ENCODE results near the gene CXCR4. TPM values are rescaled to one million over a fixed set of nuclear protein-coding genes. Genes with fewer than 3 reads are reported as not detected.
"Not testable (repeated sequence)": the region's sequence is repeated elsewhere in the genome, so short reads cannot be mapped to it uniquely, and the experiment has no call there.

Gene CXCR4
- polyA plus RNA-seq, 2 donors, result 3.8 to 5.1 TPM

- no peaks in the 10 kb centered on the region for H3K4me1 ChIP-seq (ENCODE audit: control insufficient read depth in 2 of 2, insufficient read depth in 2 of 2, low read length in 1 of 2)
- no peak overlapping the region for H3K4me3 ChIP-seq (ENCODE audit: low read depth in 1 of 2, low read length in 2 of 2)
- no peak overlapping the region for H3K27ac ChIP-seq (ENCODE audit: low read depth in 2 of 2, low read length in 1 of 2)
- no peaks in the 10 kb centered on the region for H3K27me3 ChIP-seq (ENCODE audit: control insufficient read depth in 1 of 2, insufficient read depth in 2 of 2, low read length in 2 of 2)
- H3K9me3 ChIP-seq (ENCODE audit: control insufficient read depth in 2 of 2, insufficient read depth in 1 of 2, low read depth in 1 of 2, low read length in 1 of 2), result peaks cover 0 to 2% of the 10 kb centered on the region in 2 donors
- H3K36me3 ChIP-seq (ENCODE audit: control insufficient read depth in 2 of 2, insufficient read depth in 2 of 2, low read length in 1 of 2), result no peaks in the 10 kb centered on the region
- WGBS, 2 donors, result 81 to 84% methylated on average over 4 of the region's 4 CpGs
These were observed 32.3 kb downstream of the CXCR4 start for GRCh38 chr2:136085453-136086209.

GRCh38 chr2:136081582-136082210 lies 36.3 kb downstream of the CXCR4 start:
- H3K27me3 ChIP-seq (ENCODE audit: control insufficient read depth in 1 of 2, insufficient read depth in 2 of 2, low read length in 2 of 2), result no peaks in the 10 kb centered on the region
- no peak overlapping the region for H3K27ac ChIP-seq (ENCODE audit: low read depth in 2 of 2, low read length in 1 of 2)
- H3K9me3 ChIP-seq (ENCODE audit: control insufficient read depth in 2 of 2, insufficient read depth in 1 of 2, low read depth in 1 of 2, low read length in 1 of 2), result no peaks in the 10 kb centered on the region
- H3K4me3 ChIP-seq (ENCODE audit: low read depth in 1 of 2, low read length in 2 of 2), result no peak overlapping the region
- 77 to 86% methylated on average over 3 of the region's 3 CpGs for WGBS, 2 donors
- H3K4me1 ChIP-seq (ENCODE audit: control insufficient read depth in 2 of 2, insufficient read depth in 2 of 2, low read length in 1 of 2), result no peaks in the 10 kb centered on the region
- no peaks in the 10 kb centered on the region for H3K36me3 ChIP-seq (ENCODE audit: control insufficient read depth in 2 of 2, insufficient read depth in 2 of 2, low read length in 1 of 2)

DNA sequence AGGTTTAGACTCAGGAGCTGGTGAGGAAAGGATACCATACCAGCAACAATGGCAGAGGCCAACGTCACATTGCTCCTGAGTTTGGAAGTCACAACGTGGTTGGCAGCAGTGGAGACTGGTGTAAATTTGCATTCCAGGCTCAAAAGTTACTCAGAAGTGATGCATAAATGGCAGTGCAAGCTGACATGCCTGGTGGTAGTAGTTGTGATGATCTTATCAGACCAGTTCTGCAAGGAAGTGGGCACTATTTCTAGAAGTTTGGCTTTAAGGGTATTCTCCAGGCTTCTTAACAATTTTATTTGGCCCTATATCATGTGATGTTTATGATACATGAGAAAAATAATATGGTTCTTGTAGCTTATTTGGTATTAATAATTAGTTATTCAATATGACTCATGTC lies 37.8 kb downstream of the CXCR4 start:
- WGBS, 2 donors, result 75 to 82% methylated on average over 2 of the region's 2 CpGs
- no peaks in the 10 kb centered on the region for H3K36me3 ChIP-seq (ENCODE audit: control insufficient read depth in 2 of 2, insufficient read depth in 2 of 2, low read length in 1 of 2)
- H3K27ac ChIP-seq (ENCODE audit: low read depth in 2 of 2, low read length in 1 of 2), result no peak overlapping the region
- no peaks in the 10 kb centered on the region for H3K9me3 ChIP-seq (ENCODE audit: control insufficient read depth in 2 of 2, insufficient read depth in 1 of 2, low read depth in 1 of 2, low read length in 1 of 2)
- no peak overlapping the region for H3K4me3 ChIP-seq (ENCODE audit: low read depth in 1 of 2, low read length in 2 of 2)
- no peaks in the 10 kb centered on the region for H3K27me3 ChIP-seq (ENCODE audit: control insufficient read depth in 1 of 2, insufficient read depth in 2 of 2, low read length in 2 of 2)
- H3K4me1 ChIP-seq (ENCODE audit: control insufficient read depth in 2 of 2, insufficient read depth in 2 of 2, low read length in 1 of 2), result no peaks in the 10 kb centered on the region

GRCh38 chr2:136077107-136077506 lies 40.8 kb downstream of the CXCR4 start:
- Histone ChIP-seq H3K4me1 (ENCODE audit: control insufficient read depth in 2 of 2, insufficient read depth in 2 of 2, low read length in 1 of 2) (no peaks in the 10 kb centered on the region), H3K27me3 (ENCODE audit: control insufficient read depth in 1 of 2, insufficient read depth in 2 of 2, low read length in 2 of 2) (no peaks in the 10 kb centered on the region), H3K27ac (ENCODE audit: low read depth in 2 of 2, low read length in 1 of 2) (no peak overlapping the region), H3K9me3 (ENCODE audit: control insufficient read depth in 2 of 2, insufficient read depth in 1 of 2, low read depth in 1 of 2, low read length in 1 of 2) (no peaks in the 10 kb centered on the region), H3K36me3 (ENCODE audit: control insufficient read depth in 2 of 2, insufficient read depth in 2 of 2, low read length in 1 of 2) (no peaks in the 10 kb centered on the region), H3K4me3 (ENCODE audit: low read depth in 1 of 2, low read length in 2 of 2) (no peak overlapping the region)
- 67 to 74% methylated on average over 5 of the region's 5 CpGs for WGBS, 2 donors

- no peak overlapping the region for H3K4me3 ChIP-seq (ENCODE audit: low read depth in 1 of 2, low read length in 2 of 2)
- peaks cover 0 to 3% of the 10 kb centered on the region in 2 donors for H3K9me3 ChIP-seq (ENCODE audit: control insufficient read depth in 2 of 2, insufficient read depth in 1 of 2, low read depth in 1 of 2, low read length in 1 of 2)
- 52 to 62% methylated on average over 12 of the region's 12 CpGs for WGBS, 2 donors
These were observed 42.5 kb downstream of the CXCR4 start for GRCh38 chr2:136075476-136075875.

GRCh38 chr2:136072621-136073020 lies 45.3 kb downstream of the CXCR4 start:
- Histone ChIP-seq H3K27me3 (ENCODE audit: control insufficient read depth in 1 of 2, insufficient read depth in 2 of 2, low read length in 2 of 2) (peaks cover 0 to 3% of the 10 kb centered on the region in 2 donors), H3K4me3 (ENCODE audit: low read depth in 1 of 2, low read length in 2 of 2) (no peak overlapping the region), H3K36me3 (ENCODE audit: control insufficient read depth in 2 of 2, insufficient read depth in 2 of 2, low read length in 1 of 2) (no peaks in the 10 kb centered on the region), H3K4me1 (ENCODE audit: control insufficient read depth in 2 of 2, insufficient read depth in 2 of 2, low read length in 1 of 2) (no peaks in the 10 kb centered on the region), H3K27ac (ENCODE audit: low read depth in 2 of 2, low read length in 1 of 2) (no peak overlapping the region), H3K9me3 (ENCODE audit: control insufficient read depth in 2 of 2, insufficient read depth in 1 of 2, low read depth in 1 of 2, low read length in 1 of 2) (peaks cover 0 to 3% of the 10 kb centered on the region in 2 donors)
- 76 to 90% methylated on average over 3 of the region's 3 CpGs for WGBS, 2 donors

More at GRCh38 chr2:136075476-136075875, 42.5 kb downstream of the CXCR4 start:
- Histone ChIP-seq H3K36me3 (ENCODE audit: control insufficient read depth in 2 of 2, insufficient read depth in 2 of 2, low read length in 1 of 2) (no peaks in the 10 kb centered on the region), H3K27me3 (ENCODE audit: control insufficient read depth in 1 of 2, insufficient read depth in 2 of 2, low read length in 2 of 2) (peaks cover 0 to 3% of the 10 kb centered on the region in 2 donors), H3K27ac (ENCODE audit: low read depth in 2 of 2, low read length in 1 of 2) (no peak overlapping the region), H3K4me1 (ENCODE audit: control insufficient read depth in 2 of 2, insufficient read depth in 2 of 2, low read length in 1 of 2) (no peaks in the 10 kb centered on the region)

- H3K9me3 ChIP-seq (ENCODE audit: control insufficient read depth in 2 of 2, insufficient read depth in 1 of 2, low read depth in 1 of 2, low read length in 1 of 2); H3K4me3 ChIP-seq (ENCODE audit: low read depth in 1 of 2, low read length in 2 of 2); H3K27me3 ChIP-seq (ENCODE audit: control insufficient read depth in 1 of 2, insufficient read depth in 2 of 2, low read length in 2 of 2); H3K27ac ChIP-seq (ENCODE audit: low read depth in 2 of 2, low read length in 1 of 2); H3K4me1 ChIP-seq (ENCODE audit: control insufficient read depth in 2 of 2, insufficient read depth in 2 of 2, low read length in 1 of 2); H3K36me3 ChIP-seq (ENCODE audit: control insufficient read depth in 2 of 2, insufficient read depth in 2 of 2, low read length in 1 of 2): not testable (repeated sequence)
- WGBS, 2 donors, result 86 to 90% methylated on average over 4 of the region's 4 CpGs
These were observed 46.1 kb downstream of the CXCR4 start for GRCh38 chr2:136071887-136072286.

- WGBS, 2 donors, result 94 to 96% methylated on average over 4 of the region's 4 CpGs
- H3K36me3 ChIP-seq (ENCODE audit: control insufficient read depth in 2 of 2, insufficient read depth in 2 of 2, low read length in 1 of 2), result no peaks in the 10 kb centered on the region
These were observed 47.0 kb downstream of the CXCR4 start for GRCh38 chr2:136070913-136071312.

GRCh38 chr2:136069773-136070172 lies 48.2 kb downstream of the CXCR4 start:
- WGBS, 2 donors, result 86 to 93% methylated on average over 3 of the region's 3 CpGs
- Histone ChIP-seq H3K4me3 (ENCODE audit: low read depth in 1 of 2, low read length in 2 of 2) (no peak overlapping the region), H3K4me1 (ENCODE audit: control insufficient read depth in 2 of 2, insufficient read depth in 2 of 2, low read length in 1 of 2) (no peaks in the 10 kb centered on the region), H3K27ac (ENCODE audit: low read depth in 2 of 2, low read length in 1 of 2) (no peak overlapping the region), H3K9me3 (ENCODE audit: control insufficient read depth in 2 of 2, insufficient read depth in 1 of 2, low read depth in 1 of 2, low read length in 1 of 2) (peaks cover 0 to 3% of the 10 kb centered on the region in 2 donors), H3K36me3 (ENCODE audit: control insufficient read depth in 2 of 2, insufficient read depth in 2 of 2, low read length in 1 of 2) (no peaks in the 10 kb centered on the region), H3K27me3 (ENCODE audit: control insufficient read depth in 1 of 2, insufficient read depth in 2 of 2, low read length in 2 of 2) (peaks cover 0 to 3% of the 10 kb centered on the region in 2 donors)

More at GRCh38 chr2:136070913-136071312, 47.0 kb downstream of the CXCR4 start:
- H3K27ac ChIP-seq (ENCODE audit: low read depth in 2 of 2, low read length in 1 of 2), result no peak overlapping the region
- no peaks in the 10 kb centered on the region for H3K4me1 ChIP-seq (ENCODE audit: control insufficient read depth in 2 of 2, insufficient read depth in 2 of 2, low read length in 1 of 2)
- H3K4me3 ChIP-seq (ENCODE audit: low read depth in 1 of 2, low read length in 2 of 2), result no peak overlapping the region
- peaks cover 0 to 3% of the 10 kb centered on the region in 2 donors for H3K9me3 ChIP-seq (ENCODE audit: control insufficient read depth in 2 of 2, insufficient read depth in 1 of 2, low read depth in 1 of 2, low read length in 1 of 2)
- H3K27me3 ChIP-seq (ENCODE audit: control insufficient read depth in 1 of 2, insufficient read depth in 2 of 2, low read length in 2 of 2), result peaks cover 0 to 3% of the 10 kb centered on the region in 2 donors
